Ascending aorta (tissue), 2 donors: ENCODE measurements around the gene DMKN. TPM values are rescaled to one million over a fixed set of nuclear protein-coding genes. Genes with fewer than 3 reads are reported as not detected.

Experiments used
- DNase-seq, 2 donors: peaks; one replicate each; pipeline ENCODE4 v3.0.0-alpha.2; 2019; ENCODE audit warnings: low spot score in 2 of 2
- H3K27ac ChIP-seq, 2 donors: fragments of 200-600 bp; sonication (generic); one replicate each; pipeline ENCODE4 v1.5.1; 2016 to 2017; ENCODE audit warnings: mild to moderate bottlenecking in 1 of 2
- H3K27me3 ChIP-seq: fragments of 200-600 bp; sonication (generic); one replicate; pipeline ENCODE4 v1.5.1; 2017
- H3K36me3 ChIP-seq, 2 donors: fragments of 200-600 bp; sonication (generic); one replicate each; pipeline ENCODE4 v1.5.1; 2016
- H3K4me1 ChIP-seq, 2 donors: fragments of 200-600 bp; sonication (generic); one replicate each; pipeline ENCODE4 v1.5.1; 2016 to 2017; ENCODE audit warnings: mild to moderate bottlenecking in 1 of 2
- H3K4me3 ChIP-seq, 2 donors: fragments of 200-600 bp; sonication (generic); one replicate each; pipeline ENCODE4 v1.5.1; 2016 to 2017; ENCODE audit warnings: mild to moderate bottlenecking in 1 of 2
- H3K9me3 ChIP-seq, 2 donors: fragments of 200-600 bp; sonication (generic); one replicate each; pipeline ENCODE4 v1.5.1; 2016
- CTCF ChIP-seq, 3 experiments: fragments of 200-600 bp in 2 of 3; fragments of 450-650 bp in 1 of 3; sonication (generic) in 2 of 3; IDR thresholded peaks; one replicate each; pipeline ENCODE4 v1.5.1; 2016 to 2019; ENCODE audit warnings: antibody characterized with exemption in 3 of 3, mild to moderate bottlenecking in 1 of 3, moderate library complexity in 1 of 3
- intact Hi-C: fragments of 100-400 bp; cut with DNase I; formaldehyde crosslinking; loops from one replicate; pipeline ENCODE4 v1.15.1; 2023
- total RNA-seq: library from RNA; depleted of rRNA; stranded (reverse); fragments of >200 nt; gene quantifications from one replicate; pipeline ENCODE4 v1.1.0, GENCODE V29; 2016

DMKN gene
- total RNA-seq, 1 donor from 2014 or later = 1.7 TPM

GRCh38 chr19:35447606-35448469 lies 65.6 kb downstream of the DMKN start, which contains the start of gene FFAR2:
Gene FFAR2 (plus strand): TSS chr19:35448257. CDS start chr19:35449715, 1,458 bp downstream.
- intact Hi-C loops = no loop called here
- DNase-seq = no peak
- TF ChIP-seq CTCF (IDR thresholded peaks at IDR 0.05) = no peak
- Histone ChIP-seq H3K4me1 (no peaks in the 10 kb centered on the region), H3K36me3 (no peaks in the 10 kb centered on the region), H3K4me3 (no peak within 1 kb of the TSS), H3K27ac (no peak within 1 kb of the TSS), H3K27me3 (no peaks in the 10 kb centered on the region), H3K9me3 (no peaks in the 10 kb centered on the region)

Other genes starting within 250 kb of the DMKN start
- gene USF2, start 244.7 kb downstream of the DMKN start, total RNA-seq = 116 TPM
- not detected for gene HAMP, start 231.1 kb downstream of the DMKN start, total RNA-seq
- not detected for gene MAG, start 221.5 kb downstream of the DMKN start, total RNA-seq
- gene CD22, start 184.5 kb downstream of the DMKN start, total RNA-seq = 0.75 TPM
- not detected for gene FFAR1, start 165.7 kb downstream of the DMKN start, total RNA-seq
- not detected for gene FFAR3, start 155.2 kb downstream of the DMKN start, total RNA-seq
- not detected for gene GPR42, start 142.6 kb downstream of the DMKN start, total RNA-seq
- gene FFAR2, start 65.4 kb downstream of the DMKN start, total RNA-seq = not detected
- not detected for gene KRTDAP, start 23.2 kb downstream of the DMKN start, total RNA-seq
- gene SBSN, start 14.7 kb upstream of the DMKN start, total RNA-seq = not detected
- not detected for gene GAPDHS, start 19.8 kb upstream of the DMKN start, total RNA-seq
- gene TMEM147, start 32.0 kb upstream of the DMKN start, total RNA-seq = 99.7 TPM
- not detected for gene ATP4A, start 50.0 kb upstream of the DMKN start, total RNA-seq
- not detected for gene PMIS2, start 72.5 kb upstream of the DMKN start, total RNA-seq
- 1.9 TPM for gene HAUS5, start 99.1 kb upstream of the DMKN start, total RNA-seq
- gene RBM42, start 115.4 kb upstream of the DMKN start, total RNA-seq = 69.0 TPM
- 4.8 TPM for gene ETV2, start 128.1 kb upstream of the DMKN start, total RNA-seq
- 301 TPM for gene COX6B1, start 134.7 kb upstream of the DMKN start, total RNA-seq
- not detected for gene UPK1A, start 152.9 kb upstream of the DMKN start, total RNA-seq
- gene ZBTB32, start 190.9 kb upstream of the DMKN start, total RNA-seq = not detected
- 25.5 TPM for gene KMT2B, start 204.4 kb upstream of the DMKN start, total RNA-seq
- not detected for gene IGFLR1, start 228.8 kb upstream of the DMKN start, total RNA-seq
- not detected for gene U2AF1L4, start 231.8 kb upstream of the DMKN start, total RNA-seq
- gene PSENEN, start 232.0 kb upstream of the DMKN start, total RNA-seq = 110 TPM
- gene LIN37, start 234.9 kb upstream of the DMKN start, total RNA-seq = 29.9 TPM
- 265 TPM for gene HSPB6, start 243.4 kb upstream of the DMKN start, total RNA-seq
- 6.5 TPM for gene PROSER3, start 244.5 kb upstream of the DMKN start, total RNA-seq